ENCODE results near the gene PHLDA3. TPM values are rescaled to one million over a fixed set of nuclear protein-coding genes. Genes with fewer than 3 reads are reported as not detected.

PHLDA3 gene
- total and polyA plus RNA-seq, 2 donors from 2014 or later, result 25.6 to 27.3 TPM

DNA sequence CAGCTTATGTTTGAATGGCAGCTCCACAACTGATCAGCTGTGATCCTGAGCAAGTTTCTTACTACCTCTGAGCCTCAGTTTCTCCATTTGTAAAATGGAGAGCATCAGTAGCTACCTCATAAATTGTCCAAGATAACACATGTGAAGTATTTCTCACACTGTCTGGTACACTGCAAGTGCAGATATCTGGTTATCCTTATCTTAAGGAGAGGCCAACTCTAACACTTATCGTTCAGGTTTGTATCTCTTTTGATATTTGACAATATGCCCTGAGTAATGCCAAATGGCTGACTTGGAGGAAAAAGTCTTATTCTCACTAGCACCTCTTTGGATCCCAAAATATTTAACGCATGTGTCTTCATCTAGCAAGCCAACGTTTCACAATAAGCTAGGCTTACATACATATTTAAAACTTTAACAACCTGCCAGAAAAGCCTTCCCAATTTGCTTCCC lies 35.2 kb upstream of the PHLDA3 start:
- H3K4me1 ChIP-seq (ENCODE audit: control insufficient read depth in 2 of 3, insufficient read depth in 2 of 3, low read depth in 1 of 3, low read length in 3 of 3), result peaks cover 28 to 39% (median 28%) of the 10 kb centered on the region in 3 donors
- FAIRE-seq (no peak), DNase-seq (no peak)
- TF ChIP-seq, protein P1, sequence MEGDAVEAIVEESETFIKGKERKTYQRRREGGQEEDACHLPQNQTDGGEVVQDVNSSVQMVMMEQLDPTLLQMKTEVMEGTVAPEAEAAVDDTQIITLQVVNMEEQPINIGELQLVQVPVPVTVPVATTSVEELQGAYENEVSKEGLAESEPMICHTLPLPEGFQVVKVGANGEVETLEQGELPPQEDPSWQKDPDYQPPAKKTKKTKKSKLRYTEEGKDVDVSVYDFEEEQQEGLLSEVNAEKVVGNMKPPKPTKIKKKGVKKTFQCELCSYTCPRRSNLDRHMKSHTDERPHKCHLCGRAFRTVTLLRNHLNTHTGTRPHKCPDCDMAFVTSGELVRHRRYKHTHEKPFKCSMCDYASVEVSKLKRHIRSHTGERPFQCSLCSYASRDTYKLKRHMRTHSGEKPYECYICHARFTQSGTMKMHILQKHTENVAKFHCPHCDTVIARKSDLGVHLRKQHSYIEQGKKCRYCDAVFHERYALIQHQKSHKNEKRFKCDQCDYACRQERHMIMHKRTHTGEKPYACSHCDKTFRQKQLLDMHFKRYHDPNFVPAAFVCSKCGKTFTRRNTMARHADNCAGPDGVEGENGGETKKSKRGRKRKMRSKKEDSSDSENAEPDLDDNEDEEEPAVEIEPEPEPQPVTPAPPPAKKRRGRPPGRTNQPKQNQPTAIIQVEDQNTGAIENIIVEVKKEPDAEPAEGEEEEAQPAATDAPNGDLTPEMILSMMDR (IDR thresholded peaks at IDR 0.05; ENCODE audit: borderline replicate concordance, extremely low read depth, insufficient read depth), result no peak
- H3K36me3 ChIP-seq (ENCODE audit: control insufficient read depth in 2 of 3, insufficient read depth in 3 of 3, low read length in 3 of 3), result no peaks in the 10 kb centered on the region
- no peaks in the 10 kb centered on the region for H3K9me3 ChIP-seq (ENCODE audit: control insufficient read depth in 2 of 3, insufficient read depth in 1 of 3, low read length in 3 of 3)
- no peaks in the 10 kb centered on the region for H3K27me3 ChIP-seq (ENCODE audit: control insufficient read depth, insufficient read depth, low read length)
- H3K9ac ChIP-seq (ENCODE audit: low read length in 3 of 3), result peak overlapping the region; percentile 34 to 64 (median 51)
- H3K4me3 ChIP-seq (ENCODE audit: low read length in 3 of 3), result peak overlapping the region; percentile 7 to 88 (median 30)
- peak overlapping the region; percentile 92 to 95 for H3K27ac ChIP-seq (ENCODE audit: low read depth in 2 of 2, low read length in 2 of 2)
- intact Hi-C loops (cut with DNase I), result no loop called here

DNA sequence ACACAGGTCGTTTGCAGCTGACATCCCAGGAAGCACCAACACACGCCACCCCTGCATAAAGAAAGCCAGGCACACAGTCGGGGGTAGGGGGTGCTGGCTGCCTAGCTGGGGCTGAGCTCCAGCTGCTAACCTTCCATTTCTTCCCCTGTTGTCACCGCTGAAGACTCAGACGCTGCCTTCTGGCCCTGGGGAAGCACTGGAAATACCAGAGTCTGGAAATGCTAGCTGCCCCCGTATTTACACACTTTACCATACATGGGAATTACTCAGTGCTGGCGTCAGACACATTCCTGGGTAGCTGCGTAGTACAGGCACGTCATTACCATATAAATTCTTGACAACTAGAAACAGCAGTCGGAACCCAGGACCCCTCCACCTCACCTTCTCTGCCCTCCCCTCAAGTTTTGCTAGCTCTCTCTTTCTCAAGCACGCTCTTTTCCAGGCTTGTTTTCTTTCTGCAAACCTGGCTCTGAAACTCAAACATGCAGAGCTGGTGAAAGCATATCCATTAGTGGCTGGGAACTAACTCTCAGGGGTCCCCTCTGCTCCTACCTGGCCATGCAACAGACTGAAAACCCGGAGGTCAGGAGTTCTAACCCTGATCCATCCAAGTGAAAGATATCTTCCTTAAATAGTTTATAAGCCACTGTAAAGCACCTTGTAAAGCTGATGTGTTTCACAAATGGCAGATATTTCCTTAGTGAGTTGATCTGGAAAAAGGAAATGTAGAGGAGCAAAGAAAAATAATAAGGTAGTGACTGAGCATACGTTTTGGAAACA lies 34.6 kb upstream of the PHLDA3 start:
- peak overlapping the region; percentile 34 to 64 (median 51) for H3K9ac ChIP-seq (ENCODE audit: low read length in 3 of 3)
- peak overlapping the region; percentile 7 to 88 (median 30) for H3K4me3 ChIP-seq (ENCODE audit: low read length in 3 of 3)
- intact Hi-C loops (cut with DNase I), result no loop called here
- TF ChIP-seq, protein P1 (IDR thresholded peaks at IDR 0.05; ENCODE audit: borderline replicate concordance, extremely low read depth, insufficient read depth), result no peak
- no peaks in the 10 kb centered on the region for H3K27me3 ChIP-seq (ENCODE audit: control insufficient read depth, insufficient read depth, low read length)
- peaks cover 28 to 43% (median 28%) of the 10 kb centered on the region in 3 donors for H3K4me1 ChIP-seq (ENCODE audit: control insufficient read depth in 2 of 3, insufficient read depth in 2 of 3, low read depth in 1 of 3, low read length in 3 of 3)
- FAIRE-seq, result no peak
- DNase-seq, result peak; percentile 85 to 98 (median 90)
- no peaks in the 10 kb centered on the region for H3K9me3 ChIP-seq (ENCODE audit: control insufficient read depth in 2 of 3, insufficient read depth in 1 of 3, low read length in 3 of 3)
- H3K36me3 ChIP-seq (ENCODE audit: control insufficient read depth in 2 of 3, insufficient read depth in 3 of 3, low read length in 3 of 3), result no peaks in the 10 kb centered on the region
- H3K27ac ChIP-seq (ENCODE audit: low read depth in 2 of 2, low read length in 2 of 2), result peak overlapping the region; percentile 92 to 95

DNA sequence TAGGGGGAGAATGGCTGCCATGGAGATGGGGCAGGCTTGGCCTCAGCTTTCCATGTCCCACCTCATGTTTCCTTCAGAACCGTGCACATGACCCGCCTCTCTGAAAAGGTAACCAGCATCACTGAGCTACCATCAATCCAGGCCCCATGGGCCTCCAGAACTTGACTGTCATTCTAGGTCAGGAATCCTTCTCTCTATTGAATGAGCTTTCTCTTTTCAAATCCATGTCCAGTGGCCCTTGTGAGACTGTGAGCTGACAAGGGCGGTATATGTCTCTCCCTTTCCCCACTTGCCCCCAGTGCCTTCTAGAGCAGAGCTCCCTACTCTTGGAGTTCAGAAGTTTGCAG lies 33.5 kb upstream of the PHLDA3 start:
- peak overlapping the region; percentile 78 to 92 for H3K27ac ChIP-seq (ENCODE audit: low read depth in 2 of 2, low read length in 2 of 2)
- no peaks in the 10 kb centered on the region for H3K9me3 ChIP-seq (ENCODE audit: control insufficient read depth in 2 of 3, insufficient read depth in 1 of 3, low read length in 3 of 3)
- no peaks in the 10 kb centered on the region for H3K36me3 ChIP-seq (ENCODE audit: control insufficient read depth in 2 of 3, insufficient read depth in 3 of 3, low read length in 3 of 3)
- FAIRE-seq (no peak), DNase-seq (no peak)
- H3K4me1 ChIP-seq (ENCODE audit: control insufficient read depth in 2 of 3, insufficient read depth in 2 of 3, low read depth in 1 of 3, low read length in 3 of 3), result peaks cover 24 to 43% (median 28%) of the 10 kb centered on the region in 3 donors
- peak overlapping the region in 2 of 3 donors; percentile 12 to 59 for H3K9ac ChIP-seq (ENCODE audit: low read length in 3 of 3)
- TF ChIP-seq, protein P1 (IDR thresholded peaks at IDR 0.05; ENCODE audit: borderline replicate concordance, extremely low read depth, insufficient read depth), result no peak
- H3K27me3 ChIP-seq (ENCODE audit: control insufficient read depth, insufficient read depth, low read length), result no peaks in the 10 kb centered on the region
- peak overlapping the region in 1 of 3 donors; percentile 7 for H3K4me3 ChIP-seq (ENCODE audit: low read length in 3 of 3)
- intact Hi-C loops (cut with DNase I), result no loop called here
